HG03439 (cell line): ENCODE measurements around the gene MLH1.

ENCODE experiments used
- ATAC-seq: cut with Tn5 transposase; IDR thresholded peaks from one replicate; pipeline ENCODE4 v1.9.1; 2021; ENCODE audit warnings: mild to moderate bottlenecking, moderate library complexity; ENCODE audit not compliant: unreplicated experiment

MLH1 gene

DNA sequence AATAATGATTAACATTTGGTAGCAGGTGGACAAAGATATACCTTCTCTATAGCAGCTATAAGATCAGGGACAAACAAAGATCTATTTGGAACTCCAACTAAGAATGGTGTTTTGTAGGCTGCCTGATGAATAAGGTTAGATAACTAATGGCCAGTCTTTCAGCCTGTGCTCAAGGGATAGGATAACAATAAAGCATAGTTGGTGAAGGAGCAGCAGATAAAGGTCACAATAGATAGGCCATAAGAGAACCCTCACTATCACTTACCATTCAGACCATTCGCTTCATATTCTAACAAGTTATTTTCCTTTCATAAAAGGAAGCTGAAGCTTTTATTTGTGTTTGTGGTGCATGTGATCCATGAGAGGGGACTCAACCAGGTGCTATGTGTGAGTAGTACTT, 20.2 kb upstream of the MLH1 start:
- no peak for ATAC-seq

DNA sequence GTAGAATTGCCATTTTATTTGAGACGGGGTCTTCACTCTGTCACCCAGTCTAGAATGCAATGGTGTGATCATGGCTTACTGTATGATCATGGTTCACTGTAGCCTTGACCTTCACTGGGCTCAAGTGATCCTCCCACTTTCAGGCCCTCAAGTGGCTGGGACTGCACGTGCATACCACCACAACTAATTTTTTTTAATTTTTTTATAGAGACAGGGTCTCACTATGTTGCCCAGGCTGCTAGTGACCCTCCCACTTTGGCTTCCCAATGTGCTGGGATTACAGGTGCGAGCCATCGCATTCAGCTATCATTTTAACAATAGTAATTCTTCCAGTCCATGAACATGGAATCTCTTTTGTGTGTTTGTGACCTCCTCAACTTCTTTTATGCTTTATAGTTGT, 12.3 kb upstream of the MLH1 start:
- ATAC-seq: no peak

DNA sequence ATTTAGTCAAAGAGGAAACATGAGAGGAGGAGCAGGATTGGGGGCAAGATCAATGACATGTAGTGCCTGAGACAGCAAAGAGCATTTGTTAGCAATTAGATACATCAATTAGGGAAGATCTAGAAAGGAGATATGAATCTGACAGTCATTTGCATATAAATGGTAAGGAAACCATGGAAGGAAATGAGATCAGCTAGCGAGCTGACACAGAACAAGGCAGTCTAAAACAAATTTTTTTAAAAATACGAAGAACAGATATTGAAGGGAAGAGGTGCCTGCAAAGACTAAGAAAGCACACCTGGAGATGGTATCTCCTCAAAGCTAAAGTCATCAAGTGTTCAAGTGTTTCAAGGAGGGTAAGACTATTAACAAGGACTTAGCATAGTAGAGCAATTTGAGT, 5.0 kb upstream of the MLH1 start:
- ATAC-seq: no peak

DNA sequence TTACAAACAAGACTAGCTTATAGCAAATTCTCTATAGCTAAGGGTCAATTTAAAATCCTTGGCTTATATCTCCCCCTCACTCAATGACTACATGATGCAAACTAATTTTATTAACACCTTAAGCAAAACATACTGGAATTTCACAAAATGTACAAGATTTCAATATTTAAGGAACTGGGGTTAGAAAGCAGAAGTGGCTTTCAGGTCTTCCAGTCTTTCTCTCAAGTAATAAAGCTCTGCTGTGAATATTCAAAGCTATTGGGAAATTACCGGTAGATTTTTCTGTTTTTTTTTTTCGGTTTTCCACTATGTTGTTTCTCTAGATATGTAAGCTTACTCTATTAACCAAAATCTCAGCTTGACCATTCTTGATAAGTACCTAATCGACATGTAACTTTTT, 4.3 kb upstream of the MLH1 start:
- no peak for ATAC-seq

DNA sequence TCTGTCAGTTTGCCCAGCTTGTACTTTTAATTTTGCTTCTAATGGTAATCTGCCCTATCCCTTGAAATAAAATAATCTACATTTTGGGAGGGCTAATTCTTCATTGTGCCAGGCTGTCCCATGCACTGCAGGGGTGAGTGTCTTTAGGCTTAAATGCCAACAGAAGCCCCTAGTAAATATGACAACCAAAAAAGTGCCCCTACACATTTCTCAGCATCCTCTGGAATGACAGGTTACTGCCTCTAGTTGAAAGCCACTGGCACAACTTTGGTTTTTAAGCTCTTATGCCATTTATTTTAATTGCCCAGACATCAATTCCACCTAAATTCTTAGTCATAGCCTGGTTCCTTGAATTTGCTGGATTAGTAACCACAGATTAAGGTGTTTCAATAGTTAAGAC, 3.8 kb upstream of the MLH1 start:
- no peak for ATAC-seq

DNA sequence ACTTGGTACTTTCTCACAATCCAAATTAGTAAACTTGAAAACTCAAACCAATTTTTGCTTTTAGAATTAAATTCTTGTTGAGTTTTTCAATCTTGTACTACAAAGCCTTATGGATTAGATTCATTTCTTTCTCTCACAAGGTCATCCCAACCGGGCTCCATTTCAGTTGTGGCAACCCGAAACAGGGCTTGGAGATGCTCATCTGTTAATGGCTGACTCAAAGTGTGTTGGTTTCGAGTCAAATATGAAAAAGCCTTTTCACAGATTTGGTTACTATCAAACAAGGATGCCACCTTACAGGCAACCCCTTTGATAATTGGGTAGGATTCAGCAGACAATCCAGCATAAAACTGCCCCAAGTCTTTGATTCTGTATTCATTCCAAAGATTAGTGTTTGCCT, 2.2 kb upstream of the MLH1 start:
- ATAC-seq: no peak

DNA sequence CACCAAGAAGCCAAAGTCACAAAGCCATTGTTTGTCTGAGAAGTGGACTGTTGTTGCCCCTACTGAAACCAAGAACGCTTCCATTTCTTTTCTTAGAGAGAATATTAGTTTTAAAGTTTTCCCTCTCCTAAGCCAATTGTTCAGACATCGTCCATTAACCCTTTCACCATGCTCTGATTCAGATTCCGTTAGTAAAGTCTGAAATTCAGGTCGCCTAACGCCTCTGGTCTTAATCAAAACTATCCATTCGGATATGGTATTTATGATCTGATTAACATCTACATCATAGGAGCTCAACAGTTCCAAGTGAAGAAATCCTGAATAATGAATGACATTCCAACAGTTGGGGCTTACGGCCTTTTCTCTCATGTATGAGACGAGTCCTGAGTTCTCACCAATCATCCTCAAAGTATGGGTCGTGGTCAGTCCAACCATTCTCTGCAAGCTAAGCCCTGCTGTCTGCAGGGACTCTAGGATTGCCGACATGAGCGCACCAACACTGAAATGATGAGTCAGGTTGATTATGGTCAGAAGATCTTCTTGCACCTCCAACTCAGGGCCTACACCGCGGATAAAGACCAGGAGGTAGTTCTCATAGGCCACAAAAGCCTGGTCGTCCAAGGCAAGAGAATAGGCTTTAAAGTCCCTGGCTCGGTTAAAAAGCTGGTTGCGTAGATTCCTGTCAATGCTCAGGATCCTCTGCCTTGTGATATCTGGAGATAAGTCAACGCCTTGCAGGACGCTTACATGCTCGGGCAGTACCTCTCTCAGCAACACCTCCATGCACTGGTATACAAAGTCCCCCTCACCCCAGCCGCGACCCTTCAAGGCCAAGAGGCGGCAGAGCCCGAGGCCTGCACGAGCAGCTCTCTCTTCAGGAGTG, 1.2 kb upstream of the MLH1 start:
- no peak for ATAC-seq

DNA sequence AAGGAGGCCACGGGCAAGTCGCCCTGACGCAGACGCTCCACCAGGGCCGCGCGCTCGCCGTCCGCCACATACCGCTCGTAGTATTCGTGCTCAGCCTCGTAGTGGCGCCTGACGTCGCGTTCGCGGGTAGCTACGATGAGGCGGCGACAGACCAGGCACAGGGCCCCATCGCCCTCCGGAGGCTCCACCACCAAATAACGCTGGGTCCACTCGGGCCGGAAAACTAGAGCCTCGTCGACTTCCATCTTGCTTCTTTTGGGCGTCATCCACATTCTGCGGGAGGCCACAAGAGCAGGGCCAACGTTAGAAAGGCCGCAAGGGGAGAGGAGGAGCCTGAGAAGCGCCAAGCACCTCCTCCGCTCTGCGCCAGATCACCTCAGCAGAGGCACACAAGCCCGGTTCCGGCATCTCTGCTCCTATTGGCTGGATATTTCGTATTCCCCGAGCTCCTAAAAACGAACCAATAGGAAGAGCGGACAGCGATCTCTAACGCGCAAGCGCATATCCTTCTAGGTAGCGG, 452 bp upstream of the MLH1 start, which contains the start of gene EPM2AIP1:
Gene EPM2AIP1, minus strand, starts transcription at position 326 of the 520 bp plus-strand sequence. Its CDS starts 54 bp downstream, at position 272.
- peak; percentile 92 for ATAC-seq

DNA sequence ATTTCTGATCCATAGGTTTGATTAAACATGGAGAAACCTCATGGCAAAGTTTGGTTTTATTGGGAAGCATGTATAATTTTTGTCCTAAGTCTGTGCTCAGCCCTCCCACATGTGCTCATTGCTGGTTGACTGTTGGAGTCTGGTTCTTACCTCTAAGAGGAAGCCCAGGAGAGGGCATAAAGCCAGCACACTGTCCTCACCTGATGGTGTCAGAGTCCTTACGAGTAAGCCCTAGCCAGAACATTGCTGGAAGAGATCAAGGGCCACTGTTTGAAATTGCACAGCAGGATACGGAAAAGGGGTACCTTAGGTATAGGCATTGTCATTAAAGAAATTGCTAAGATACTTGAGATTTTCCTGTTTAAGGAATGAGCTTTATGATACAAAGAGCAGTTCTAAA, 21.3 kb downstream of the MLH1 start:
- no peak for ATAC-seq

DNA sequence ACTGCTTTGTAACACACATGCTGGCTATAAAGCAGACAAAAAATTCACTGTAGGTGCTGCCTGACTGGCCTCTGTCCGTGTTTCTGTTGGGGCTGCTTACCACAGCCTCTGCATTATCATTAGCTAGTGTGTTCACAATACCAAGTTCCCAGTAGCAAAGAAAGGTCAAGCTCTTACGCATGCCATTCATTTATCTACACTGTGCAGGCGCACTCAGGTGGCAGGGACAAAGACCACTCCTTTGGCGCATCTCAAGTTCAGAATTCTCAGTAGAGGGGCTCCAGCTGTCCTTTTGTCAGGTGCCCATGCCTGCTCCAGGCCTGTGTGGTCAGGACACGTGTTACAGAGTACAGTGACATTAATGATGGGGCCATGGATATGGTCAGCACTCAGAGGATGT, 22.3 kb downstream of the MLH1 start:
- no peak for ATAC-seq

DNA sequence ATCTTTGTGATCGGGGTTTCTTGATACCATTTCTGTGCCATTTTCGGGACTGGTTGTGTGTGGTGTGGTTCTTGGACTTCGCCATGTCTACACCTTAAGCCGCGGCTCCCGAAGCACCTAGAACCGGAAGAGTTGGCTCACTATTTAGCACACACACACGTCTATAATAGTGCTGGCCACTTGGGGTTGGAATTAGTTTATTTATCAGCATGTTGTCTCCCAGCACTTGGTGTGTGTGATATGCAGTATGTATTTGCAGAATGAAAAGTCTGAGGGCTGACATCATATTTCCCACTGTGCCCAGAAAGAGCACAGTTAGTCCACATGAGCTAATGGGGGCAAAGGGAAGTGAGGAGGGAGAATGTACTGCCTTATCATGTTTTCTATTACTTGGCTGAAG, 23.6 kb downstream of the MLH1 start:
- ATAC-seq: no peak

DNA sequence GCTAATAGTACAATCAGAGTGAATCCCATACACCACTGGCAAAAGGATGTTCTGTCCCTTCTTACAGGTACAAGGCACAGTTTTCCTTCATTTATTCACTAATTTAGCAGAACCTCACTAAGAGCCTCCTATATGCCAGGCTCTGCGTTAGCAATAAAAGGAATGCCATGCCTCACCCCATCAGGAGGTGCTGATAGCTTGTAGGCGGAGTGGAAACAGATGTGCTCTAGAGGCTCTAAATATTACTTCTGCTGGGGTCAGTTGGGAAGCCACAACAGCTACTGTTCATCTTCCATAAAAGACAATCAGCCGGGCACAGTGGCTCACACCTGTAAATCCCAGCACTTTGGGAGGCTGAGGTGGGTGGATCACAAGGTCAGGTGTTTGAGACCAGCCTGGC, 24.4 kb downstream of the MLH1 start:
- ATAC-seq: no peak

DNA sequence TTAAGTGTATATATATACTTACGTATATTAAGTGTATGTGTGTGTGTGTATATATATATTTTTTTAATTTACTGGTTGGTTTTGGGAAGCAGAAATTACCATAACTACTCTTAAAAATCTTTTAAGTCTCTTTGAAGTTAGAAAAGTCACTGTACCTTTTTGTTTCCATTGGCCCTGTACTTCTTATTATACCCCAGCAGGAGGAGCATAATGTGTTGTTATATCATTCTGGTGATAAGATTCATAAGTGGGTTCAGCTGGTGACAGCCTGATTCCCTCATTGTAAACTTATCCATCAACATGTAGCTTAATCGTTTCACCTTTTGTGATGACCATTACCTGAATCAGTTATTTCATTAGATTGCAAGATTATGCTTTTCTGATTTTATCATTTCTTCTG, 30.8 kb downstream of the MLH1 start:
- ATAC-seq: no peak

DNA sequence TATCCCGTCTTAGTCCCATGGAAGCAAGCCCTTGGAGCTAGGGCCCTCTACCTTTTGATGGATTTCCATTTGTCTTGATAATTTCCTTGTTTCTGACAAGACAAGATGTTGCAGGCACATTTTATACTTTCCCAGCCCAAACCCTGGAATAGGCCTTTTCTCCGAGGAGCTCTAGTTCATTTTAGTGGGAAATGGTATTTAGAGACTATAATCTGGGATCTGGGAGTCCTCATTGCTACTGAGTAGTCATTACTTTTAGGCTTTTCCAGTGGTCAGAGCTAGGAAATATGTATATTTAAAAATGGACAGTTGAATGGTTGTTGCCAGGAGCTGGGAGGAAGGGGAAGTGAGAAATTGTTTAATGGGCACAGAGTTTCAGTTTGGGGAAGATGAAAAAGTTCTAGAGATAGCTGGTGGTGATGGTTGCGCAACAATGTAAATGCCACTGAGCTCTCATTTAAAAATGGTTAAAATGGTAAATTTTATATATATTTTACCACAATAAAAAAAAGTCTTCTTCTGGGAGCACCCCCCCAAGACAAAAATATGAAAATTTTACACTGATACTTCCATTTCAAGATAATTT, 31.6 kb downstream of the MLH1 start:
- no peak for ATAC-seq

DNA sequence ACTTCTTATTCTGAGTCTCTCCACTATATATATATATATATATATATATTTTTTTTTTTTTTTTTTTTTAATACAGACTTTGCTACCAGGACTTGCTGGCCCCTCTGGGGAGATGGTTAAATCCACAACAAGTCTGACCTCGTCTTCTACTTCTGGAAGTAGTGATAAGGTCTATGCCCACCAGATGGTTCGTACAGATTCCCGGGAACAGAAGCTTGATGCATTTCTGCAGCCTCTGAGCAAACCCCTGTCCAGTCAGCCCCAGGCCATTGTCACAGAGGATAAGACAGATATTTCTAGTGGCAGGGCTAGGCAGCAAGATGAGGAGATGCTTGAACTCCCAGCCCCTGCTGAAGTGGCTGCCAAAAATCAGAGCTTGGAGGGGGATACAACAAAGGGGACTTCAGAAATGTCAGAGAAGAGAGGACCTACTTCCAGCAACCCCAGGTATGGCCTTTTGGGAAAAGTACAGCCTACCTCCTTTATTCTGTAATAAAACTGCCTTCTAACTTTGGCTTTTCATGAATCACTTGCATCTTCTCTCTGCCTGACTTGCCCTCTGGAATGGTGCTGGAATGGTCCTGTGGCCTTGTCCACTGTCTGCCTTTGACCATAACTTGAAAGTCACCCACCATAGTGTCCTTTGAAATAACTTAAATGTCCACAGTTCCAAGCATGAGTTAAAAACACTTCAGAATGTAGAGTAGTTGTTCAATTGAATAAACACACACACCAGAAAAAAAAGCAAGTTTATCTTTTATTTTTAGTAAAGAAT, 32.4 kb downstream of the MLH1 start:
- ATAC-seq: no peak

DNA sequence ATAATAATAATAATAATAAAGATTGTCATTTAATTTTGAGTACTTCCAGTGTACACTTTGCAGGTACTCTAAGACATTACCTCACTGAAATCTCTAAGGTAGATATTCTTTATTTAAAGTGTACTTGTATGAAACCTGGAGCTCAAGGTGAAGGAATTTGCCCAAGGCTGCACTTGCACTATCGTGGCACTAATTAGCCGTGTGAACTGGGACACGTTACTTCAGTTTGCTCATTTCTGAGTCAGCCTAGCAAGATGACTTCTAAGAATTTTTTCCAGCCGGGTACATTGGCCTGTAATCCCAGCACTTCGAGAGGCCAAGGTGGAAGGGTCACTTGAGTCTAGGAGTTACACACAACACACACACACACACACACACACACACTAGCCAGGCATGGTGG, 33.5 kb downstream of the MLH1 start:
- no peak for ATAC-seq

DNA sequence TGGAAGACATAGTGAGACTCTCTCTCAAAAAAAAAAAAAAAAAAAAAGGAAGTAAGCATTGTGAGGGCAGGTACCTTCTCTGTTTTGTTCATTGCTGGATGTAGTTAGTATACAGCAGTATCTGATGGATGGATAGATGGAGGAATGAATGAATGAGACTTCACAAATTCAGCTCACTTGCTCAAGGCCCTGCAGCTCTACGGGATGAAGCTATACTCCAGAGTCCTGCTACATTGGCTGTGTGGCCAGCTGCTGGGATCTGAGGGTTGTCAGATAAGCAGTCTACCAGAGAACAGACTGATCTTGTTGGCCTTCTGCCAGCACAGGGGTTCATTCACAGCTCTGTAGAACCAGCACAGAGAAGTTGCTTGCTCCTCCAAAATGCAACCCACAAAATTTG, 35.0 kb downstream of the MLH1 start:
- no peak for ATAC-seq

DNA sequence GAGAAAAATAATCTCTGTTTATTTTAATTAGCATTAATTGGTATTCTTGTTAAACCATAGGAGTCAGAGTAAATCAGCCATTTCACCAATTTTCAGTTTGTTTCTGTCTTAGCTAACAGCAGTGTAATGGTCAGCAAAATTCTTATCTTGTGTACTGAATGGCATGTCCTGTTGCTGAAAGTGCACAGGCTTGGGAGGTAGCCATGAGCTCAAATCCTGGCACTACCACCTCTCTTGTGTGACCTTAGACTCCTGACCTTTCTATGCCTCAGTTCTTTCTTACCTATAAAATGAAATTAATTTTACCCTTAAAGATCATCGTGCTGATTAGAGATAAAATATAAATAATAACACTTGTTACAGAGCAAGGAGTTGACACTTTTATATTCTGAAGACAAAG, 35.8 kb downstream of the MLH1 start:
- no peak for ATAC-seq

DNA sequence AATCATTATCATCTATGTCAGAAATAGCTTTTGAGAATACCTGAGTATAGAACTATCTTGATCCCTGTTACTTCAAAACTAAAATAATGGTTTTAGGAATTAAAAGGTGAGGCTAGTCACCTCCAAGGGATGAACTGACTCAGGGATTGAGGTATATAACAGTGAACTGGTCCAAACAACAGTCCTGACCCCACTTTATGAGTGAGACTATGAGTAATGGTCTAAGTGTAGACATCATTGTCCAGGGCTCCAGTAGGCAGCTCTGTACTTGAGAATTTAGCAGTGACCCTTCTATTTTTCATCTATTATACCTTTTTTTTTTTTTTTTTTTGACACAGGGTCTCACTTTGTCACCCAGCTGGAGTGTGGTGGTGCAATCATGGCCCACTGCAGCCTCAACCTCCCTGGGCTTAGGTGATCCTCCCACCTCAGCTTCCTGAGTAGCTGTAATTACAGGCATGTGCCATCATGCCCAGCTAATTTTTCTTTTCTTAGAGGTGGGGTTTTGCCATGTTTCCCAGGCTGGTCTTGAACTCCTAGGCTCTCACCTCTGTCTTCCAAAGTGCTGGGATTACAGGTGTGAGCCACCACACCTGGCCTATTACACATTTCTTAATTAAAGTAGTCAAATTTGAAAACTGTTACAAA, 36.3 kb downstream of the MLH1 start:
- no peak for ATAC-seq

DNA sequence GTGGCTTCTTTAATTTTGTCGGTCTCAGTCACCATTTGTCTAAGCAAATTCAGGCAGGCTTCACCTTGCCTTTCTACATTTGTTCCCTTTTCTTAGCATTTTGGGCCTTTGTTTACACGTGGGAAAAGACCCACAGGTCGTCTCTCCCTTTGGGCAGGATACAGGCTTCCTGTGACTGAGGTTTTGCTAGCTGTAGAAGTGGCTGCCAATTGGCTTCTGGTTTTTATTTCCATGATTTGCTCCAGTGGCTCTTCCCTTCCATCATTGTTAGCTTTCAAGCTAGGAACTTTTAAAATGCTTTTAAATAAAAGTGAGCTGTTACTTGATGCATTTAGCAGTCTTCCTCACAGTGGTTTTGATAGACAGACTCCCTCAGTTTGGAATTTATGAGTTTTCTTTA, 37.3 kb downstream of the MLH1 start:
- ATAC-seq: no peak

DNA sequence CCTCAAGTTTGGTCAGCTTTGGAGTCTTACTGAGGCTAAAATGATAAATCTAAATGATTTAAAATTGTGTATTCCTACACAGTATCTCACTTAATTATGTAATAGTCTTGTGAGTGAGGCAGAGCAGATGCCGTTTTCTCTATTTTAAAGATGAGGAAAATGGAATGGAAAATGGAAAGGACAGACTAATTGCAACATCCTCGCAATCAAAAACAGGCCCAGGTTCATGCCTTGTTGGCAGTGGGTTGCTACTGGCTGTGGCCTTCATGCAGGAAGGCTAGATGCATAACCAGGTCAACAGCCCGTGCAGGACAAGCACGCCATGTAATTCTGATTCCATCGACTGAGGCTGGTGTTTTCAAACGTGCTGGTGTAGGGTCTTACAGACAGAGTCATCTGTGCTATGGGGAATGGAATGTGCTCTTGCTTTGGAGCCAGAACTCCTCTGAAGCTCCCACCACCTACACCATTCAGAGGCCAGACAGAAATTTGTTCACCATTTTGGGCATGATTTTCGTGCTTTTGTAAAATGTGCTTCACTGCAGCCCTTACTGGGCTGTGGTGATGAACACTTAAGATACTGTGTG, 37.9 kb downstream of the MLH1 start:
- ATAC-seq: no peak
